Tibial nerve (tissue), 4 donors: ENCODE measurements around the gene CYP19A1. TPM values are rescaled to one million over a fixed set of nuclear protein-coding genes. Genes with fewer than 3 reads are reported as not detected.
A peak's percentile ranks its signal among the peaks of the same experiment; 100 is the strongest.

Experiments
- DNase-seq, 2 donors: peaks; one replicate each; pipeline ENCODE4 v3.0.0-alpha.2; 2019; ENCODE audit warnings: low spot score in 2 of 2
- H3K27ac ChIP-seq, 4 donors: fragments of 200-600 bp; sonication (generic) in 3 of 4; one replicate each; pipeline ENCODE4 v1.5.1; 2017 to 2019; ENCODE audit warnings: mild to moderate bottlenecking in 1 of 4
- H3K27me3 ChIP-seq, 2 donors: fragments of 200-600 bp; sonication (generic) in 1 of 2; one replicate each; pipeline versions ENCODE4 v1.5.1 to v1.6.0; 2017 to 2019
- H3K36me3 ChIP-seq, 3 donors: fragments of 200-600 bp; sonication (generic); one replicate each; pipeline ENCODE4 v1.5.1; 2018 to 2019
- H3K4me1 ChIP-seq, 4 donors: fragments of 200-600 bp; sonication (generic) in 3 of 4; one replicate each; pipeline ENCODE4 v1.5.1; 2017 to 2019
- H3K4me3 ChIP-seq, 4 donors: fragments of 200-600 bp; sonication (generic) in 3 of 4; one replicate each; pipeline ENCODE4 v1.5.1; 2017 to 2019; ENCODE audit warnings: mild to moderate bottlenecking in 1 of 4, moderate library complexity in 1 of 4
- H3K9me3 ChIP-seq, 4 donors: fragments of 200-600 bp; sonication (generic) in 3 of 4; one replicate each; pipeline ENCODE4 v1.5.1; 2017 to 2019
- CTCF ChIP-seq, 5 experiments: fragments of 200-600 bp in 3 of 5; fragments of 450-650 bp in 2 of 5; sonication (generic) in 3 of 5; IDR thresholded peaks; one replicate each; pipeline ENCODE4 v1.5.1; 2016 to 2019; ENCODE audit warnings: antibody characterized with exemption in 5 of 5, mild to moderate bottlenecking in 3 of 5, moderate library complexity in 2 of 5
- EP300 ChIP-seq, 2 donors: sonication (generic); formaldehyde crosslinking; IDR thresholded peaks; one replicate each; pipeline ENCODE4 v1.6.1; 2017; ENCODE audit warnings: antibody characterized with exemption in 2 of 2, mild to moderate bottlenecking in 1 of 2
- POLR2A ChIP-seq, 2 donors: fragments of 450-650 bp; IDR thresholded peaks; one replicate each; pipeline ENCODE4 v1.6.1; 2017; ENCODE audit warnings: antibody characterized with exemption in 2 of 2, mild to moderate bottlenecking in 2 of 2, moderate library complexity in 2 of 2
- WGBS, 2 donors: methylation state at CpG; one replicate each; pipeline ENCODE4 v1.1.5; 2018; 5-methylcytosine and 5-hydroxymethylcytosine counted together
- total RNA-seq, 4 donors: library from RNA; depleted of rRNA; stranded (reverse); fragments of >200 nt; gene quantifications; one replicate each; pipeline ENCODE4 v1.1.0, GENCODE V29; 2016

The CYP19A1 gene
- total RNA-seq, 4 donors from 2014 or later: 6.3 to 124 (median 15.6) TPM

- Histone ChIP-seq H3K4me3 (no peak overlapping the region), H3K27me3 (no peaks in the 10 kb centered on the region), H3K9me3 (no peaks in the 10 kb centered on the region), H3K4me1 (peaks cover 0 to 16% (median 4%) of the 10 kb centered on the region in 4 donors), H3K36me3 (no peaks in the 10 kb centered on the region), H3K27ac (no peak overlapping the region)
- WGBS, 2 donors: 61% methylated on average over 4 of the region's 4 CpGs
- DNase-seq: no peak
- TF ChIP-seq CTCF (IDR thresholded peaks at IDR 0.05): no peak
- TF ChIP-seq POLR2A (IDR thresholded peaks at IDR 0.05): no peak
- no peak for TF ChIP-seq EP300 (IDR thresholded peaks at IDR 0.05)
Observed at GRCh38 chr15:51328926-51329325, 9.5 kb downstream of the CYP19A1 start.

DNA sequence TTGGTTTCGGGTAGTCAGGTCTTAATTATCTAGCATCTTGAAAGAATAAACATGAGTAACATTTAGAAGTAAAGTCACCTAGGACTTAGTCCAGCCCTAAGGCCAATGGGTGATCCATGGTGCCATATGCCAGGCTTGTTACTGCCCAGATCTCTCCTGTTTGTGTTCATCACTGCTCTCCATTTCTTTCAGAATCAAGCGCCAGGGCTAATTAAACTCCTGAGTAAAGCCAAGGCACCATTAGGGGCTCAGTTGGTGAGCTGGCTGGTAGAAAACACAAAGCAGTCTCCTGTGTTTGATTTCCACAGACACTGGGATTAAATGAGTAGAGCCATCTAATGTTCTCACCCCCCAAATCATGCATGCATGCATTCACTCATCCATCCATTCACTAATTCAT lies 11.3 kb downstream of the CYP19A1 start:
- Histone ChIP-seq H3K4me1 (peaks cover 0 to 22% (median 0%) of the 10 kb centered on the region in 4 donors), H3K27ac (no peak overlapping the region), H3K4me3 (no peak overlapping the region), H3K9me3 (no peaks in the 10 kb centered on the region), H3K27me3 (no peaks in the 10 kb centered on the region), H3K36me3 (no peaks in the 10 kb centered on the region)
- 93 to 95% methylated on average over 2 of the region's 2 CpGs for WGBS, 2 donors
- no peak for DNase-seq
- TF ChIP-seq EP300 (IDR thresholded peaks at IDR 0.05) (no peak), POLR2A (IDR thresholded peaks at IDR 0.05) (no peak), CTCF (IDR thresholded peaks at IDR 0.05) (no peak)

DNA sequence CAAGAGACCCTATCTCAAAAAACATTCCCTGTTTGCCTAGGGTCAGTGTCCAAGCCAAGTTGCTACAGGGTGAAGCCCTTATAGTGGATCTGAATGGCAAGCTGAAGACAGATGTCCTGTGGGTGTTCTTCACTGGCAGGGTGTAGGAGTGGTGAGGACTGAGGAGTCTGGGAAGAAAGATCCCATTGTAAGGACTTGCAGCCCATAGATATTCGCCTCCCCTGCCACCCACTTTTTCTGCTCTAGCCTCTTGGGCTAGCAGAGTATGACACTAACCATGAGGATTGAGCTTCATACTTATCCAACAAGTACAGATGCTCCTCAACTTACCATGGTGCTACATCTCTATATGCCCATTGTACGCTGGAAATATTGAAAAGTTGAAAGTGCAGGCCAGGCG lies 13.2 kb downstream of the CYP19A1 start:
- Histone ChIP-seq H3K4me1 (peaks cover 0 to 25% (median 0%) of the 10 kb centered on the region in 4 donors), H3K36me3 (no peaks in the 10 kb centered on the region), H3K4me3 (no peak overlapping the region), H3K9me3 (no peaks in the 10 kb centered on the region), H3K27ac (no peak overlapping the region), H3K27me3 (no peaks in the 10 kb centered on the region)
- TF ChIP-seq POLR2A (IDR thresholded peaks at IDR 0.05) (no peak), CTCF (IDR thresholded peaks at IDR 0.05) (no peak), EP300 (IDR thresholded peaks at IDR 0.05) (peak in 1 of 2 donors; percentile 33)
- DNase-seq: no peak
- 71 to 93% methylated on average over 3 of the region's 3 CpGs for WGBS, 2 donors

DNA sequence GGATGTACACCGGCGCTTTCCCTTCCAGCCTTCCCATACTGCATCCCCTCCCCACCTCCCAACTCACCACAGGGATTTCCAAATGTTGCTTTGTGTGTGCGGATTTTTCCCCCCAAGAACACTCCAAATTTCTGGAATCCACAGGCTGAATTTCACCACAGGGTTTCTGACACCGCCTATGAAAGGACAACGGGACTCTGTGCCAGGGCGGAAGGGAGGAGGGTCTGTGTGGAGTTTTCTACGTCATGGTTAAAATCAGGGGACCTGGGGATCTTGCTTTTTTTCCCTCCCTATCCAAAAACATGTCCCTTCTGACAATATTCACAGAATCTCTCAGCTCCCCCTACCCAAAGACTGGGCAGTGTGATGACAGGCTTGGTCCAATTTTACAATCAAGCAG lies 14.6 kb downstream of the CYP19A1 start:
- Histone ChIP-seq H3K4me1 (peaks cover 0 to 33% (median 0%) of the 10 kb centered on the region in 4 donors), H3K27me3 (no peaks in the 10 kb centered on the region), H3K36me3 (no peaks in the 10 kb centered on the region), H3K27ac (peak overlapping the region in 2 of 4 donors; percentile 43 to 76), H3K4me3 (no peak overlapping the region), H3K9me3 (no peaks in the 10 kb centered on the region)
- DNase-seq: no peak
- WGBS, 2 donors: 81 to 85% methylated on average over 7 of the region's 7 CpGs
- no peak for TF ChIP-seq CTCF (IDR thresholded peaks at IDR 0.05)
- TF ChIP-seq POLR2A (IDR thresholded peaks at IDR 0.05): no peak
- no peak for TF ChIP-seq EP300 (IDR thresholded peaks at IDR 0.05)

- H3K36me3 ChIP-seq: no peaks in the 10 kb centered on the region
- peaks cover 0 to 43% (median 0%) of the 10 kb centered on the region in 4 donors for H3K4me1 ChIP-seq
- DNase-seq: peak; percentile 33 to 62
- no peaks in the 10 kb centered on the region for H3K9me3 ChIP-seq
- no peak overlapping the region for H3K4me3 ChIP-seq
- WGBS, 2 donors: 73 to 74% methylated on average over 1 of the region's 1 CpG
- no peak for TF ChIP-seq EP300 (IDR thresholded peaks at IDR 0.05)
- TF ChIP-seq POLR2A (IDR thresholded peaks at IDR 0.05): no peak
- TF ChIP-seq CTCF (IDR thresholded peaks at IDR 0.05): no peak
- H3K27me3 ChIP-seq: no peaks in the 10 kb centered on the region
- H3K27ac ChIP-seq: peak overlapping the region in 2 of 4 donors; percentile 43 to 76
Observed at GRCh38 chr15:51322621-51323296, 15.6 kb downstream of the CYP19A1 start.
